ENCODE results near the gene OR2M7.
"Not testable (repeated sequence)": the region's sequence is repeated elsewhere in the genome, so short reads cannot be mapped to it uniquely, and the experiment has no call there.

OR2M7 gene

GRCh38 chr1:248324468-248324867, at the start of gene OR2M7:
Gene OR2M7 (minus strand): TSS chr1:248324568. CDS start chr1:248324568, 0 bp downstream.
- DNase-seq, result no peak

- DNase-seq, result no peak
Measured at GRCh38 chr1:248373761-248374160, 49.4 kb upstream of the OR2M7 start.

GRCh38 chr1:248372394-248372793, 48.0 kb upstream of the OR2M7 start:
- DNase-seq, result no peak

- DNase-seq, result no peak
Measured at GRCh38 chr1:248366609-248367008, 42.2 kb upstream of the OR2M7 start.

GRCh38 chr1:248361121-248361715, 36.9 kb upstream of the OR2M7 start, which contains the start of gene OR2T4:
Gene OR2T4 (plus strand): TSS chr1:248361665. CDS start chr1:248361665, 0 bp downstream.
- DNase-seq, result no peak

GRCh38 chr1:248359415-248359814, 35.0 kb upstream of the OR2M7 start:
- no peak for DNase-seq

- DNase-seq, result no peak
Measured at GRCh38 chr1:248348475-248348874, 24.1 kb upstream of the OR2M7 start, which contains the start of gene OR14C36. Gene OR14C36 (plus strand): TSS chr1:248348775. CDS start chr1:248348775, 0 bp downstream.

- DNase-seq, result no peak
Measured at GRCh38 chr1:248343451-248343850, 19.1 kb upstream of the OR2M7 start.

- DNase-seq, result no peak
Measured at GRCh38 chr1:248316796-248317195, 7.6 kb downstream of the OR2M7 start.

GRCh38 chr1:248306740-248307139, 17.6 kb downstream of the OR2M7 start:
- DNase-seq, result not testable (repeated sequence)

- no peak for DNase-seq
Measured at GRCh38 chr1:248306103-248306502, 18.3 kb downstream of the OR2M7 start.

GRCh38 chr1:248305672-248306071, 18.7 kb downstream of the OR2M7 start:
- DNase-seq, result not testable (repeated sequence)

GRCh38 chr1:248303324-248303723, 21.0 kb downstream of the OR2M7 start, which contains the start of gene OR2T12:
Gene OR2T12 (minus strand): TSS chr1:248303424. CDS start chr1:248295578, 7,846 bp downstream.
- no peak for DNase-seq

- DNase-seq, result no peak
Measured at GRCh38 chr1:248288391-248288790, 36.0 kb downstream of the OR2M7 start.

- no peak for DNase-seq
Measured at GRCh38 chr1:248277876-248278275, 46.5 kb downstream of the OR2M7 start, which contains the start of gene OR2T33. Gene OR2T33 (minus strand): TSS chr1:248277976. CDS start chr1:248273814, 4,162 bp downstream.

All from NCI-H524 (cell line).